Peyer's patch (tissue), 4 donors: ENCODE measurements around the gene SORCS1. TPM values are rescaled to one million over a fixed set of nuclear protein-coding genes. Genes with fewer than 3 reads are reported as not detected.

Source experiments
- DNase-seq, 3 donors: peaks; one replicate each; pipeline ENCODE4 v3.0.0-alpha.2; 2017 to 2019
- H3K27ac ChIP-seq, 4 donors: fragments of 200-600 bp; sonication (generic); one replicate each; pipeline ENCODE4 v1.5.1; 2016 to 2019
- H3K27me3 ChIP-seq, 2 donors: fragments of 200-600 bp; sonication (generic); one replicate each; pipeline ENCODE4 v1.5.1; 2019
- H3K36me3 ChIP-seq, 3 donors: fragments of 200-600 bp; sonication (generic); one replicate each; pipeline ENCODE4 v1.5.1; 2016 to 2019
- H3K4me1 ChIP-seq, 4 donors: fragments of 200-600 bp; sonication (generic); one replicate each; pipeline ENCODE4 v1.5.1; 2016 to 2019
- H3K4me3 ChIP-seq, 4 donors: fragments of 200-600 bp; sonication (generic); 1 replicate in 3 of 4; 2 replicates in 1 of 4; pipeline ENCODE4 v1.5.1; 2016 to 2019; ENCODE audit warnings: mild to moderate bottlenecking in 1 of 4
- H3K9me3 ChIP-seq, 4 donors: fragments of 200-600 bp; sonication (generic); one replicate each; pipeline ENCODE4 v1.5.1; 2016 to 2019; ENCODE audit warnings: mild to moderate bottlenecking in 1 of 4
- CTCF ChIP-seq, 6 experiments: fragments of 450-650 bp in 4 of 6; fragments of 200-600 bp in 2 of 6; sonication (generic) in 1 of 6; IDR thresholded peaks; one replicate each; pipeline ENCODE4 v1.5.1; 2017 to 2019; ENCODE audit warnings: antibody characterized with exemption in 6 of 6, mild to moderate bottlenecking in 3 of 6, moderate library complexity in 1 of 6
- POLR2A ChIP-seq, 2 donors: fragments of 450-650 bp; IDR thresholded peaks; one replicate each; pipeline ENCODE4 v1.5.1; 2017; ENCODE audit warnings: antibody characterized with exemption in 2 of 2, mild to moderate bottlenecking in 2 of 2, moderate library complexity in 2 of 2
- total RNA-seq, 4 donors: library from RNA; depleted of rRNA; stranded (reverse); fragments of >200 nt; gene quantifications; one replicate each; pipeline ENCODE4 v1.1.0, GENCODE V29; 2016

SORCS1 gene
- total RNA-seq, 4 donors from 2014 or later = 0.53 to 5.9 (median 2.4) TPM

- TF ChIP-seq POLR2A (IDR thresholded peaks at IDR 0.05) (no peak), CTCF (IDR thresholded peaks at IDR 0.05) (no peak)
- no peak overlapping the region for H3K4me3 ChIP-seq
- H3K36me3 ChIP-seq = no peaks in the 10 kb centered on the region
- DNase-seq = no peak
- H3K27me3 ChIP-seq = no peaks in the 10 kb centered on the region
- H3K27ac ChIP-seq = no peak overlapping the region
- no peaks in the 10 kb centered on the region for H3K4me1 ChIP-seq
- H3K9me3 ChIP-seq = no peaks in the 10 kb centered on the region
Observed at GRCh38 chr10:106830471-106830870, 334.0 kb downstream of the SORCS1 start.

GRCh38 chr10:106830006-106830405 lies 334.5 kb downstream of the SORCS1 start:
- no peaks in the 10 kb centered on the region for H3K36me3 ChIP-seq
- DNase-seq = no peak
- no peaks in the 10 kb centered on the region for H3K27me3 ChIP-seq
- H3K27ac ChIP-seq = no peak overlapping the region
- TF ChIP-seq POLR2A (IDR thresholded peaks at IDR 0.05) (no peak), CTCF (IDR thresholded peaks at IDR 0.05) (no peak)
- no peak overlapping the region for H3K4me3 ChIP-seq
- H3K9me3 ChIP-seq = no peaks in the 10 kb centered on the region
- H3K4me1 ChIP-seq = no peaks in the 10 kb centered on the region

GRCh38 chr10:106826716-106827115 lies 337.8 kb downstream of the SORCS1 start:
- H3K4me3 ChIP-seq = no peak overlapping the region
- no peak overlapping the region for H3K27ac ChIP-seq
- no peak for DNase-seq
- no peak for TF ChIP-seq CTCF (IDR thresholded peaks at IDR 0.05)
- TF ChIP-seq POLR2A (IDR thresholded peaks at IDR 0.05) = no peak
- no peaks in the 10 kb centered on the region for H3K36me3 ChIP-seq
- no peaks in the 10 kb centered on the region for H3K27me3 ChIP-seq
- no peaks in the 10 kb centered on the region for H3K4me1 ChIP-seq
- no peaks in the 10 kb centered on the region for H3K9me3 ChIP-seq

GRCh38 chr10:106825576-106826364 lies 338.7 kb downstream of the SORCS1 start:
- Histone ChIP-seq H3K4me1 (no peaks in the 10 kb centered on the region), H3K9me3 (no peaks in the 10 kb centered on the region), H3K4me3 (no peak overlapping the region), H3K27me3 (no peaks in the 10 kb centered on the region), H3K27ac (no peak overlapping the region), H3K36me3 (no peaks in the 10 kb centered on the region)
- TF ChIP-seq POLR2A (IDR thresholded peaks at IDR 0.05) (no peak), CTCF (IDR thresholded peaks at IDR 0.05) (no peak)
- DNase-seq = no peak

GRCh38 chr10:106820579-106820978 lies 343.9 kb downstream of the SORCS1 start:
- no peak for TF ChIP-seq CTCF (IDR thresholded peaks at IDR 0.05)
- no peak for TF ChIP-seq POLR2A (IDR thresholded peaks at IDR 0.05)
- Histone ChIP-seq H3K9me3 (no peaks in the 10 kb centered on the region), H3K4me3 (no peak overlapping the region), H3K4me1 (no peaks in the 10 kb centered on the region), H3K27ac (no peak overlapping the region), H3K36me3 (no peaks in the 10 kb centered on the region), H3K27me3 (no peaks in the 10 kb centered on the region)
- no peak for DNase-seq
